H9 (cell line): ENCODE results near the gene ZFR2. TPM values are rescaled to one million over a fixed set of nuclear protein-coding genes. Genes with fewer than 3 reads are reported as not detected.

ENCODE experiments used
- DNase-seq: peaks from one replicate; pipeline ENCODE4 v3.0.0-alpha.2; 2017
- H2AFZ ChIP-seq: one replicate; pipeline ENCODE4 v1.6.1; 2013; ENCODE audit warnings: mild to moderate bottlenecking, low read length, control low read depth, moderate library complexity
- H2AK5ac ChIP-seq: 2 replicates; pipeline ENCODE4 v1.6.1; 2013; ENCODE audit warnings: low read length, control low read depth, mixed read lengths; ENCODE audit not compliant: insufficient read length
- H2BK120ac ChIP-seq: one replicate; pipeline ENCODE4 v1.6.1; 2013; ENCODE audit warnings: low read depth, mild to moderate bottlenecking, low read length, control low read depth, inconsistent platforms; ENCODE audit not compliant: poor library complexity, severe bottlenecking
- H2BK12ac ChIP-seq: 2 replicates; pipeline ENCODE4 v1.6.1; 2013; ENCODE audit warnings: low read length, control low read depth, mixed read lengths, low read depth; ENCODE audit not compliant: insufficient read length
- H2BK15ac ChIP-seq: 2 replicates; pipeline ENCODE4 v1.6.1; 2013; ENCODE audit warnings: low read depth, low read length, control low read depth
- H2BK20ac ChIP-seq: one replicate; pipeline ENCODE4 v1.6.1; 2013; ENCODE audit warnings: low read depth, mild to moderate bottlenecking, low read length, control low read depth, inconsistent platforms; ENCODE audit not compliant: poor library complexity, severe bottlenecking
- H2BK5ac ChIP-seq: 2 replicates; pipeline ENCODE4 v1.6.1; 2013; ENCODE audit warnings: low read length, control low read depth, mixed read lengths; ENCODE audit not compliant: insufficient read length
- H3K14ac ChIP-seq: 2 replicates; pipeline ENCODE4 v1.6.1; 2013; ENCODE audit warnings: low read length, control low read depth; ENCODE audit not compliant: insufficient read depth
- H3K18ac ChIP-seq: 2 replicates; pipeline ENCODE4 v1.6.1; 2013; ENCODE audit warnings: low read depth, mild to moderate bottlenecking, mixed read lengths, low read length, control low read depth; ENCODE audit not compliant: insufficient read length
- H3K23ac ChIP-seq: 2 replicates; pipeline ENCODE4 v1.6.1; 2013; ENCODE audit warnings: low read length, control low read depth, mixed read lengths, low read depth; ENCODE audit not compliant: insufficient read length
- H3K23me2 ChIP-seq: 2 replicates; pipeline ENCODE4 v1.6.1; 2013; ENCODE audit warnings: low read depth, mild to moderate bottlenecking, mixed read lengths, low read length, control low read depth; ENCODE audit not compliant: insufficient read length, poor library complexity, severe bottlenecking
- H3K27ac ChIP-seq: 2 replicates; pipeline ENCODE4 v1.5.1; 2013; ENCODE audit warnings: low read length, control low read depth, mixed read lengths, low read depth; ENCODE audit not compliant: insufficient read length
- H3K27me3 ChIP-seq: 2 replicates; pipeline ENCODE4 v1.6.1; 2013; ENCODE audit warnings: low read length, control low read depth, inconsistent platforms; ENCODE audit not compliant: insufficient read depth
- H3K4ac ChIP-seq: 2 replicates; pipeline ENCODE4 v1.6.1; 2013; ENCODE audit warnings: low read depth, mild to moderate bottlenecking, control low read depth, inconsistent platforms, low read length, moderate library complexity
- H3K4me1 ChIP-seq: 2 replicates; pipeline ENCODE4 v1.6.1; 2013; ENCODE audit warnings: low read length, control low read depth, inconsistent platforms; ENCODE audit not compliant: insufficient read depth
- H3K4me2 ChIP-seq: 2 replicates; pipeline ENCODE4 v1.6.1; 2013; ENCODE audit warnings: low read length, control low read depth, mixed read lengths; ENCODE audit not compliant: insufficient read length, insufficient read depth
- H3K56ac ChIP-seq: 2 replicates; pipeline ENCODE4 v1.6.1; 2013; ENCODE audit warnings: low read depth, mild to moderate bottlenecking, mixed read lengths, low read length, control low read depth; ENCODE audit not compliant: insufficient read length
- H3K79me1 ChIP-seq: 2 replicates; pipeline ENCODE4 v1.6.1; 2013; ENCODE audit warnings: low read depth, mild to moderate bottlenecking, moderate library complexity, low read length, control low read depth, inconsistent platforms; ENCODE audit not compliant: insufficient read depth, poor library complexity, severe bottlenecking
- H3K79me2 ChIP-seq: 2 replicates; pipeline ENCODE4 v1.6.1; 2013; ENCODE audit warnings: low read length, control low read depth, inconsistent platforms; ENCODE audit not compliant: insufficient read depth
- H3K9ac ChIP-seq: 2 replicates; pipeline ENCODE4 v1.6.1; 2013; ENCODE audit warnings: low read length, control low read depth, mixed read lengths; ENCODE audit not compliant: insufficient read length; ENCODE audit errors: extremely low read depth
- H3K9me3 ChIP-seq: one replicate; pipeline ENCODE4 v1.6.1; 2013; ENCODE audit warnings: low read depth, low read length, inconsistent platforms; ENCODE audit not compliant: control insufficient read depth
- H3T11ph ChIP-seq: one replicate; pipeline ENCODE4 v1.6.1; 2013; ENCODE audit warnings: mild to moderate bottlenecking, low read length, control low read depth, inconsistent platforms
- H4K20me1 ChIP-seq: one replicate; pipeline ENCODE4 v1.6.1; 2013; ENCODE audit not compliant: control insufficient read depth, insufficient read length, insufficient read depth
- H4K5ac ChIP-seq: 2 replicates; pipeline ENCODE4 v1.6.1; 2013; ENCODE audit warnings: low read depth, mild to moderate bottlenecking, mixed read lengths, low read length, control low read depth; ENCODE audit not compliant: insufficient read length
- H4K8ac ChIP-seq: replicated peaks from 2 replicates; pipeline ENCODE4 v1.6.1; 2013; ENCODE audit warnings: low read length, control low read depth, mixed read lengths, low read depth; ENCODE audit not compliant: insufficient read length
- H4K91ac ChIP-seq: 2 replicates; pipeline ENCODE4 v1.6.1; 2013; ENCODE audit warnings: low read depth, mild to moderate bottlenecking, moderate library complexity, mixed read lengths, low read length, control low read depth; ENCODE audit not compliant: insufficient read length
- H3K27ac Mint-ChIP-seq, 3 experiments: 2 replicates in 2 of 3; 3 replicates in 1 of 3; pipeline ENCODE4 v1.8.0; 2020 to 2021; ENCODE audit warnings: mixed read lengths in 3 of 3, mild to moderate bottlenecking in 1 of 3, moderate library complexity in 1 of 3
- H3K27me3 Mint-ChIP-seq: 2 replicates; pipeline ENCODE4 v1.8.0; 2021; ENCODE audit warnings: low read depth, mild to moderate bottlenecking, moderate library complexity, mixed read lengths
- H3K36me3 Mint-ChIP-seq, 3 experiments: 2 replicates in 2 of 3; 3 replicates in 1 of 3; pipeline ENCODE4 v1.8.0; 2020 to 2021; ENCODE audit warnings: low read depth in 3 of 3, mixed read lengths in 3 of 3; ENCODE audit not compliant: insufficient read depth in 1 of 3
- H3K4me1 Mint-ChIP-seq, 2 experiments: 2 replicates each; pipeline ENCODE4 v1.8.0; 2020; ENCODE audit warnings: mixed read lengths in 2 of 2
- H3K4me3 Mint-ChIP-seq, 2 experiments: 2 replicates in 1 of 2; 3 replicates in 1 of 2; pipeline ENCODE4 v1.8.0; 2020 to 2021; ENCODE audit warnings: mild to moderate bottlenecking in 2 of 2, mixed read lengths in 2 of 2, moderate library complexity in 1 of 2
- H3K9me3 Mint-ChIP-seq, 2 experiments: 2 replicates in 1 of 2; 3 replicates in 1 of 2; pipeline ENCODE4 v1.8.0; 2020; ENCODE audit warnings: mild to moderate bottlenecking in 2 of 2, mixed read lengths in 2 of 2, moderate library complexity in 1 of 2
- WGBS: extraction: QIAGEN DNeasy Blood & Tissue Kit; methylation state at CpG from one replicate; pipeline ENCODE4 v1.1.7; 2013; ENCODE audit warnings: missing lambda C conversion rate, low lambda C conversion rate, mixed read lengths; ENCODE audit not compliant: insufficient read length; ENCODE audit errors: extremely low coverage; 5-methylcytosine and 5-hydroxymethylcytosine counted together
- total RNA-seq: library from RNA; stranded (reverse); gene quantifications from 2 replicates; pipeline ENCODE4 v1.2.1, GENCODE V29; 2021
- TF ChIP-seq, protein P1 (sequence below): fragments of 200-600 bp; sonication (generic); conservative IDR thresholded peaks from 3 replicates; pipeline ENCODE4 v1.8.0; 2021; ENCODE audit warnings: antibody characterized with exemption, mild to moderate bottlenecking

The ZFR2 gene
- total RNA-seq, 1 experiment from 2014 or later, result 18.3 TPM

DNA sequence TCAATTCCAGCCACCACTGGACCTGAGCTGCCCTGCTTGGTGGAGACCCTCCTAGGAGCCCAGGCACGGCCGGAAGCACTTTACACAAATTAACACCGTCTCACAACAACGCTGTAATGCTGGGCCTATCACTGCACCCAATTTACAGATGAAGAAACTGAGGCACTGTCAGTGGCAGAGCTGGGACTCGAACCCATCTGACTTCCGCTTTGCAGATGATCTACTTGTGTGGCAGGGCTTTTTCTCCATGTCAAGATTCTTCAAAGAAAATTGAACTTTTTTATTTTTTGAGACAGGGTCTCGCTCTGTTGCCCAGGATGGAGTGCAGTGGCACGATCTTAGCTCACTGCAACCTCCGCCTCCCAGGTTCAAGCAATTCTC lies 33.8 kb downstream of the ZFR2 start:
- Histone ChIP-seq H3K23ac (no peak overlapping the region), H2BK5ac (no peak overlapping the region), H4K91ac (no peak overlapping the region), H3K4me2 (no peak overlapping the region), H3K14ac (no peak overlapping the region), H3K27ac (no peak overlapping the region), H2AFZ (no peak overlapping the region), H3K56ac (no peak overlapping the region), H3K23me2 (no peaks in the 10 kb centered on the region), H3K9me3 (no peaks in the 10 kb centered on the region), H3T11ph (no peak overlapping the region), H4K20me1 (no peaks in the 10 kb centered on the region), H2BK120ac (no peak overlapping the region), H3K4me1 (no peaks in the 10 kb centered on the region), H3K79me2 (no peaks in the 10 kb centered on the region), H2BK15ac (no peak overlapping the region), H2BK12ac (no peak overlapping the region), H4K8ac (no peak overlapping the region), H3K27me3 (no peaks in the 10 kb centered on the region), H3K9ac (no peak overlapping the region), H3K79me1 (no peaks in the 10 kb centered on the region), H3K18ac (no peak overlapping the region), H4K5ac (no peak overlapping the region), H2AK5ac (no peak overlapping the region), H3K4ac (no peak overlapping the region), H2BK20ac (no peak overlapping the region)
- Mint-ChIP-seq H3K36me3 (peaks cover 0 to 4% (median 4%) of the 10 kb centered on the region in 3 experiments; a peak in 3 of 7 replicates), H3K4me1 (no peaks in the 10 kb centered on the region), H3K27me3 (peaks cover 13% of the 10 kb centered on the region), H3K27ac (no peak overlapping the region), H3K9me3 (peaks cover 13 to 14% of the 10 kb centered on the region in 2 experiments; a peak in 4 of 5 replicates), H3K4me3 (no peak overlapping the region)
- no CpG with 5 or more reads among the region's 9 CpGs for WGBS
- no peak for DNase-seq
- TF ChIP-seq, protein P1, sequence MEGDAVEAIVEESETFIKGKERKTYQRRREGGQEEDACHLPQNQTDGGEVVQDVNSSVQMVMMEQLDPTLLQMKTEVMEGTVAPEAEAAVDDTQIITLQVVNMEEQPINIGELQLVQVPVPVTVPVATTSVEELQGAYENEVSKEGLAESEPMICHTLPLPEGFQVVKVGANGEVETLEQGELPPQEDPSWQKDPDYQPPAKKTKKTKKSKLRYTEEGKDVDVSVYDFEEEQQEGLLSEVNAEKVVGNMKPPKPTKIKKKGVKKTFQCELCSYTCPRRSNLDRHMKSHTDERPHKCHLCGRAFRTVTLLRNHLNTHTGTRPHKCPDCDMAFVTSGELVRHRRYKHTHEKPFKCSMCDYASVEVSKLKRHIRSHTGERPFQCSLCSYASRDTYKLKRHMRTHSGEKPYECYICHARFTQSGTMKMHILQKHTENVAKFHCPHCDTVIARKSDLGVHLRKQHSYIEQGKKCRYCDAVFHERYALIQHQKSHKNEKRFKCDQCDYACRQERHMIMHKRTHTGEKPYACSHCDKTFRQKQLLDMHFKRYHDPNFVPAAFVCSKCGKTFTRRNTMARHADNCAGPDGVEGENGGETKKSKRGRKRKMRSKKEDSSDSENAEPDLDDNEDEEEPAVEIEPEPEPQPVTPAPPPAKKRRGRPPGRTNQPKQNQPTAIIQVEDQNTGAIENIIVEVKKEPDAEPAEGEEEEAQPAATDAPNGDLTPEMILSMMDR, result no peak
